Subcutaneous preadipocyte (primary cell): Measurements from ENCODE around the gene NUP62CL. TPM values are rescaled to one million over a fixed set of nuclear protein-coding genes. Genes with fewer than 3 reads are reported as not detected.

ENCODE experiments used
- small RNA-seq: library from RNA; depleted of rRNA; stranded (forward); fragments of <200 nt; gene quantifications from one replicate; pipeline ENCODE3, GENCODE V24; 2012
- total RNA-seq: library from RNA; depleted of rRNA; stranded (reverse); fragments of >200 nt; gene quantifications from 2 replicates; pipeline ENCODE4 v1.2.3, GENCODE V29; 2012

The NUP62CL gene
- total RNA-seq = 0.37 and 0.39 TPM in 2 replicates

DNA sequence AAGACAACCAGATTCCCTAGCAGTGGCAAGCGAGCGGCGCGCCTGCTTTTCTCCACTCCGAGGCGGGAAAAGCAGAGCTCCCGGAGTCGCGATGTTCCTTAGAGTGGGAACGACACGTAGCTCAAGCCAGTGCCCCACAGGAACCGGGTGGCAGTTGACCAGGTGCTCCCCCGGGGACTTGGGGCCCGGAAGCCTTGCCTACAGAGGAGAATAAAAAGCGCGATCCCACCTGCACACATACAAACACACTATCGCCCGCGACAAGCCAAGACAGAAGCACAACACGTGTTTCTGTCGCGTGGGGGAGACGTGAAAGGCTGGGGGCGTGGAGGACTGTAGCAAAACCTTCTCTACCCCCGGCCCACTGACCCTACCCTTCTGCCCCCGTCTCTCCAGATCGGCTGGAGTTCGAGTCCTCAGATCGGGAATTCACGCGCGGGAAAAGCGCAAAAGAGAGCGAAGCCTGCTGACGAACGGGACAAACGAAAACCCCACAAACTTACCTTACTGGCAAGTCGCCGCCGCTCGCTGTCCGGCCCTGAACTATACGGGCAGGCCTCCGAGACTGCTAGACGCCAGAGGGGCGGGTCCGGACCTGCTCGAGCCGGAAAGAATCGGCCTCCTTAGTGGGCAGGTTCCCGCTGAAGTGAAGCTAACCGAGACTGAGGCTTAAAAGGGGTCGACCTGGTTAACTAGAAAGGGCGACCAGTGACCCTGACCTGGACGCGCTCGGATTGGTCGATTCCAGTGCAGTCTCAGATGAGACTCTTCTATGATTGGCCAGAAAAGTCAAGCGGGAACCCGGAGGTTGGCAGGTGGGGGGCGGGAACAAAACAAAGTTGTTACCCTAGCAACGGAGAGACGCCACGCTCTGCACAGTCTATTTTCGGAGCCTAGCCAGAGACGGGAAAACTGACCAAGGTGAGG is at the start of gene NUP62CL, which contains the start of gene DNAAF6:
NUP62CL (minus strand) TSS at position 664 of the 927 bp plus-strand sequence. CDS start 31,287 bp downstream, outside the sequence.
DNAAF6 (plus strand) TSS at position 842 of the 927 bp plus-strand sequence. CDS start 6,265 bp downstream, outside the sequence.

DNA sequence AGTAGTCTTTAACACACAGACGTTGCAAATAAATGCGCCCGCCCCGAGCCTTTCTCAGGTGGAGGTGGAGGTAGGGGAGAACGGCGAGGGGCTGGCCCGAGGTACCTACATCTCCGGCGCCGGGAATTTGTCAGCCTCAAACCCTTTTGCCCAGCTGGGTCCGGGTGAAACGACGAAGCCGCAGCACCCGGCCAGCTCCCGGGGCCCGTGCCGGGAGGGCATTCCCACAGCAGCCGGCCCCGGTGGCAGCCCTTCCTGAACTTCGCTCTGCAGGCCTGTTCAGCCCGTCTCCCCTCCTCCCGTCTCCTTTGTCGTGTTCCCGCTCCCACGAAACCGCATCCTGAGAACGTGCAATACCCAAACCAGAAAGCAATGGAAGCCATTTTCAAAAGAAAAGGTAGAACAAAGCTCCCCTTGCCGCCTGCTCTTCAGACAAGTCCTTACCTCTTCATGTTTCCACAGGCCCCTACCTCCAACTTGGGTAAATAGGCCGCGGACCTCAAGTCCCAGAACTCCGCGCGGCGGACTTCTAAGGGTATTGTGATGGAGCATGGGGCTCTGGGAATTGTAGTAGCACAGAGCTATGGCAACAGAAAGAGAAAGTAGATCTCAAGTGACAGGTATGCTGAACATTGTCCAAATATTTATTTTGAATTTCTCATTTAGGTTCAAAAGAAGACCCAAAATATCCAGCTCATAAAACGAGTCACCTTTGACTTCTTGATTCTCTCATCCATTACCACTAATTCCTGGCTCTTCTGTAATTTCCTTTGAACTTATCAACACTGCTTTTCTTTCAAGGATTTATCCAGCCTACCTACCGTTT is 87.7 kb downstream of the NUP62CL start, which contains the start of gene RBM41:
RBM41 (minus strand) TSS at position 501 of the 826 bp plus-strand sequence; CDS start at position 452, 49 bp downstream.

Small RNA genes within 50 kb of the gene (small RNA-seq; reads per million reads assigned to genes)
- gene RF00019 = not detected

Other genes starting within 250 kb of the NUP62CL start
- gene MORC4, start 206.2 kb downstream of the NUP62CL start, total RNA-seq = 19.8 and 26.0 TPM in 2 replicates
- 10.3 and 10.8 TPM in 2 replicates for gene RBM41, start 87.6 kb downstream of the NUP62CL start, total RNA-seq
- not detected in 2 replicates for gene DNAAF6, start 178 bp upstream of the NUP62CL start, total RNA-seq
- gene FRMPD3, start 243.2 kb upstream of the NUP62CL start, total RNA-seq = not detected in 2 replicates